ENCODE results near the gene CDH23. TPM values are rescaled to one million over a fixed set of nuclear protein-coding genes. Genes with fewer than 3 reads are reported as not detected.

CDH23 gene
- total and polyA plus RNA-seq, 9 of the 15 experiments (the other 6 are each of a cell fraction or from before 2014, with no cell fraction given) = 0.18 to 1.2 (median 0.47) TPM

GRCh38 chr10:71748671-71749191 is 352.0 kb downstream of the CDH23 start (continued):
- TF ChIP-seq ZBTB9 (CRISPR knock-in tag; IDR thresholded peaks at IDR 0.05) = 0 out of 2 replicates have a peak, but pooled peaks have one; percentile 85
- TF ChIP-seq MCM3 (IDR thresholded peaks at IDR 0.05) = no peak
- no peak for TF ChIP-seq ZSCAN29 (IDR thresholded peaks at IDR 0.05)
- TF ChIP-seq YY1 (IDR thresholded peaks at IDR 0.05; ENCODE audit: borderline replicate concordance in 1 of 3, control insufficient read depth in 1 of 3, extremely low read depth in 1 of 3, insufficient read depth in 3 of 3, insufficient read length in 1 of 3, insufficient replicate concordance in 2 of 3, low read depth in 1 of 3, low read length in 2 of 3) = peak in 1 of 3 experiments; percentile 22
- TF ChIP-seq E4F1 (CRISPR knock-in tag; IDR thresholded peaks at IDR 0.05; ENCODE audit: borderline replicate concordance) = no peak
- no peak for TF ChIP-seq ZBTB26 (CRISPR knock-in tag; IDR thresholded peaks at IDR 0.05)
- TF ChIP-seq NONO (IDR thresholded peaks at IDR 0.05; ENCODE audit: low read depth in 2 of 2, low read length in 1 of 2) = no peak
- no peak for TF ChIP-seq KHSRP (IDR thresholded peaks at IDR 0.05)
- no peak for TF ChIP-seq ZNF23 (CRISPR knock-in tag; IDR thresholded peaks at IDR 0.05)
- peak; percentile 26; the same call in 1 of the 2 replicates for TF ChIP-seq USF1 (CRISPR knock-in tag; IDR thresholded peaks at IDR 0.05)
- TF ChIP-seq TAF9B (IDR thresholded peaks at IDR 0.05; ENCODE audit: partially characterized antibody) = no peak
- TF ChIP-seq CBFA2T2 (conservative IDR thresholded peaks at IDR 0.05) = no peak
- TF ChIP-seq TOE1 (IDR thresholded peaks at IDR 0.05; ENCODE audit: borderline replicate concordance) = no peak
- no peak for TF ChIP-seq TOE1 (CRISPR knock-in tag; IDR thresholded peaks at IDR 0.05; ENCODE audit: borderline replicate concordance, low read depth)
- peak; percentile 86 for TF ChIP-seq ZNF197 (CRISPR knock-in tag; IDR thresholded peaks at IDR 0.05; ENCODE audit: low read depth)
- no peak for TF ChIP-seq RFX7 (CRISPR knock-in tag; IDR thresholded peaks at IDR 0.05)
- peak; percentile 66; the same call in 1 of the 2 replicates for TF ChIP-seq CREB3 (tag; conservative IDR thresholded peaks at IDR 0.05; ENCODE audit: low read depth)
- TF ChIP-seq ETV6 (IDR thresholded peaks at IDR 0.05; ENCODE audit: borderline replicate concordance in 1 of 2, low read depth in 2 of 2, low read length in 1 of 2) = peak in 1 of 2 experiments; percentile 82; a peak in 2 of 4 replicates
- TF ChIP-seq ETV6 (CRISPR knock-in tag; IDR thresholded peaks at IDR 0.05; ENCODE audit: borderline replicate concordance) = no peak
- no peak for TF ChIP-seq NFYB (IDR thresholded peaks at IDR 0.05; ENCODE audit: extremely low read depth, insufficient read length)
- TF ChIP-seq CBX5 (IDR thresholded peaks at IDR 0.05; ENCODE audit: borderline replicate concordance, low read depth) = no peak
- TF ChIP-seq ZC3H4 (CRISPR knock-in tag; IDR thresholded peaks at IDR 0.05; ENCODE audit: borderline replicate concordance) = no peak
